Activated CD8-positive, alpha-beta memory T cell treated with anti-CD3 and anti-CD28 coated beads for 36 hours (primary cell): ENCODE results near the gene MMP25. TPM values are rescaled to one million over a fixed set of nuclear protein-coding genes. Genes with fewer than 3 reads are reported as not detected.

Experiments
- CTCF ChIA-PET: fragments of 350-600 bp; sonication (Branson Sonifier 250); formaldehyde crosslinking; loops from one replicate; lab custom pipeline; 2021; ENCODE audit warnings: antibody characterized with exemption; lab: Charles Lee
- POLR2A ChIA-PET: fragments of 350-600 bp; sonication (Branson Sonifier 250); formaldehyde crosslinking; loops from one replicate; lab custom pipeline; 2021; ENCODE audit warnings: antibody characterized with exemption; lab: Charles Lee
- total RNA-seq, 2 experiments: library from RNA; stranded (reverse); gene quantifications; one replicate each; pipeline ENCODE4 v1.2.3, GENCODE V29; 2021

The MMP25 gene, protein sequence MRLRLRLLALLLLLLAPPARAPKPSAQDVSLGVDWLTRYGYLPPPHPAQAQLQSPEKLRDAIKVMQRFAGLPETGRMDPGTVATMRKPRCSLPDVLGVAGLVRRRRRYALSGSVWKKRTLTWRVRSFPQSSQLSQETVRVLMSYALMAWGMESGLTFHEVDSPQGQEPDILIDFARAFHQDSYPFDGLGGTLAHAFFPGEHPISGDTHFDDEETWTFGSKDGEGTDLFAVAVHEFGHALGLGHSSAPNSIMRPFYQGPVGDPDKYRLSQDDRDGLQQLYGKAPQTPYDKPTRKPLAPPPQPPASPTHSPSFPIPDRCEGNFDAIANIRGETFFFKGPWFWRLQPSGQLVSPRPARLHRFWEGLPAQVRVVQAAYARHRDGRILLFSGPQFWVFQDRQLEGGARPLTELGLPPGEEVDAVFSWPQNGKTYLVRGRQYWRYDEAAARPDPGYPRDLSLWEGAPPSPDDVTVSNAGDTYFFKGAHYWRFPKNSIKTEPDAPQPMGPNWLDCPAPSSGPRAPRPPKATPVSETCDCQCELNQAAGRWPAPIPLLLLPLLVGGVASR
- total RNA-seq: 1 to 10 TPM; 1.3 to 2.2 TPM

DNA sequence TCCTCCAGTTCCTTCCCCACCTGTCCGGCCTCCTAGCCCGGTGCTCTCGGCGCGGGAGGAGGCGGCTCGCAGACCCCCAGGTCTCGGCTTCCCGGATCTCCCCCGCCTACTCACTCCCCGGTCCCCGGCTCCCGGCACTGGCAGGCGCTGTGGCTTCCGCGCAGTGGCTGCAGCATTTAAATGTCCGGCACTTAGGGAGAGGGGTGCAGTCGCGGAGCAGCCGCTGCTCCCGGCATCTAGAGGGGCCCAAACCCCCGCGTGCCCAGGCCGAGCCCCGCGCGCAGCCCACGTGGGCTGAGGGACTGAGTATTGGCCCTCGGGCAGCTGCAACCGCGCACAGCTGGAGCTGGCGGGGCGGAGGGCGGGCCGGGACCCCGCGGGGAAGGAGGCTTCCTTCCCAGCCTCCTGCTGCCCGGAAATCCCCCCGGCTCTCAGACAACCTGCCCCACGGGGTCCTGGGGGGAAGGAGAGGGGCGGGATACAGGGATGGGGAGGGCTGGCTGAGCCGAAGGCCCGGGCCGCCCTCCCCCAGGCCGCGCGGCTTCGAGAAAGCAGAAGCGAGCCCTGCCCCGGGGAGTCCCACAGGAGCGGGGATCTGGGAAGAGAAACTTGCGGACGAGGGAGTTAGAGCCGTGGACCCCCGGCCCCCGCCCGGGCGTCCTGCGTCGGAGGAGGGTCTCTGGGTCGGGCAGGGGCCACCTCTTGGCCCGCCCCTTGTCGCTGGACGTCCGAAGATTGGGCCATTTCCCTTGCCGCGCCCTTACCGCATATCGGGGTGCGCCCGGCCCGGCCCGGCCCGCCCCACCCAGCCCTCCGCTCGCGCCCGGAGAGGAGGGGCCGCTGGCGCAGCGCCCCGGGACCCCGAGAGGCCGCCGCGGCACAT, at the start of gene MMP25:
Gene MMP25, plus strand, starts transcription at position 804 of the 883 bp plus-strand sequence. CDS start 357 bp downstream, outside the sequence.
- CTCF ChIA-PET: interaction anchor here (0.7 to 6.9 kb wide), 3 partner anchors 14 to 84 kb away, joined by 3 to 30 read pairs (median 8); no protein-coding TSS in a partner anchor
- POLR2A ChIA-PET: interaction anchor here (1.2 kb wide), 1 partner anchor 13 kb away, joined by 4 read pairs; no protein-coding TSS in a partner anchor

DNA sequence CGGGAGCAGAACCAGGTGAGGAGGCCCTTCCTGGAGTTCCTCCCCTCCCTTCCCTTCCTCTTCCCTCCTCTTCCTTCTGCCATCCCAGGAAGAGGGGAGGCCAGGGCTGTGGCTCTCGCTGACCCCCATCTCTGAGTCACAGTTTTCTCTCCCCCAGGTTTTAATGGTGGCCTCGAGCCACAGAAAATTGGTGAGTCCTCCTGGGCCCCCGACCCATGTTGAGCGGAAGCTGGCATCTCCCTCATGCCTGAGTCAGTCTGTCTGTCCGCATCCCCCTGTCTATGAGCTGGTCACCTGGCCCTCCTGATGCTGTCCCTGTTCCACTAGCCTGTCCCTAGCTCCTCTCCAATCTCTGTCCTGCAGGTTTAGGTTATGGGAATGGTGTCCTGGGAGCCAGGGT, 46.4 kb upstream of the MMP25 start:
- ChIA-PET POLR2A (no interaction called here), CTCF (interaction anchor here (2.1 kb wide), 1 partner anchor 29 kb away, joined by 12 read pairs; no protein-coding TSS in a partner anchor)

DNA sequence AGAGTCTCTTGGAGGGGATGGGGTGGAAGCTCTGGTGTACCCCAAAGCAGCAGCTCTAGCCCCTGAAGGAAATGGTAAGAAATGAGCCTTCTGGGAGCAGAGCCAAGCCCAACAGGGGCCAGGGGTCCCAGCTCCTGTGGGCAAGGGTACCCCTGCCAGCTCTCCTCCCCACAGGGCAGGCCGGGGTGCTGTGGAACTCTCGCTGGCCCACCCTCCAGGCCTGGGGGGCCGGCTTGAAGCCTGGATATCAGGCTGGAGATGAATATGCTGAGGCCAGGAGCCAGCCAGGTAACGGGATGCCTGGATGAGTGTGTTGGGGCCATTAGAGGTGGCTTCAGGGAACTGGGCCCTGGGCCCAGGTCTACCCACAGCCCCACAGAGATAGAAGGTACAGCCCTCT, 45.8 kb upstream of the MMP25 start:
- ChIA-PET CTCF (interaction anchor here (1.6 to 2.1 kb wide), 2 partner anchors 28 to 31 kb away, joined by 6 to 12 read pairs; no protein-coding TSS in a partner anchor), POLR2A (no interaction called here)

DNA sequence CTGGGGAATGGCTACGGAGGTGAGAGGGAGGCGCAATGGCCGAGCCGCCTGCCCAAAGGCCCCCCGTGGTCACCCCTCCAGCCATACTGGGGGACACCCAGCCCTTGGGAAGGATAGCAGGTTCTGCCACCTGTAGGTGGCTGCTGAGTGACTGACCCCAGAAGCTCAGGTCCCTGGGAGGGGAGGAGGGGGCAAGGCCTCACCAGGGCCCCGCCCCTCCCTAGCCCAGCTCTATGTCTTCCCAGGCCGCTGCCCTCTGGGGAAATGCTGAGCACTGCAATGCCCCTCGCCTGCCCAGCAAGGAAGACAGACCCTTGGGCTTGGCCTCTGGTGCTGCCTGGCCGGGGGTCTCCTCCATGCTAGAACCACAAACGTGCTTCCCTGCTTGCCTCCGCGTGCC, 45.0 kb upstream of the MMP25 start:
- ChIA-PET POLR2A (no interaction called here), CTCF (interaction anchor here (1.6 to 2.1 kb wide), 2 partner anchors 27 to 30 kb away, joined by 6 to 12 read pairs; no protein-coding TSS in a partner anchor)

DNA sequence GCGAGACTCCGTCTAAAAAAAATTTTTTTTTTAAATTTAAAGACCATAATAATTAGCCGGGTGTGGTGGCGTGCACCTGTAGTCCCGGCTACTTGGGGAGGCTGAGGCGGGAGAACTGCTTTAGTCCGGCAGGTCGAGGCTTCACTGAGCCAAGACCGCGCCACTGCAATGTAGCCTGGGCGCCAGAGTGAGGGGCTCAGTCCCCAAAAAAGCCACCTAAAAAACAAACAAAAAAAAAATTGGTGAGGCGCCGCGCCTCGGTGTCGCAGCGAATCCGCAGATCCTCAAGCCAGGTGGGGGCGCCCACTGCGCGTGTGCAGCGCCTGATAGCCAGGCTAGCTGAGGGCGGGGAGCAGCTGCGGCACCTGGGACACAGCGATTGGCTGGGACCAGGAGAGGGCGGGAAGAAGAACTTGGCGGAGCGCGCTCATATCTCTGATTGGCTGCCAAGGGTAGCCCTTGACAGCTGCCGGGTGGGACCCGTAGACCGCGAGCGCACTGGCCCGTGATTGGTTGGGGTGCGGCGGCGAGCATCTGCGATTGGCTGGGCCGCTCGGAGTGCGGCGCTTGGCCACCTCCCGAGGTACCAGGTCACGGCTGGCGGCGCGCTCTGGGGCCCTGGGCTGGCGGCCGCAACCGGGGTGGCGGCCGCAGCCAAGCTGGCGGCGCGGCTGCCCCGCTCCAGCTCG, 42.6 kb upstream of the MMP25 start:
- POLR2A ChIA-PET: interaction anchor here (1.0 kb wide), 1 partner anchor 18 kb away, joined by 3 read pairs; no protein-coding TSS in a partner anchor

DNA sequence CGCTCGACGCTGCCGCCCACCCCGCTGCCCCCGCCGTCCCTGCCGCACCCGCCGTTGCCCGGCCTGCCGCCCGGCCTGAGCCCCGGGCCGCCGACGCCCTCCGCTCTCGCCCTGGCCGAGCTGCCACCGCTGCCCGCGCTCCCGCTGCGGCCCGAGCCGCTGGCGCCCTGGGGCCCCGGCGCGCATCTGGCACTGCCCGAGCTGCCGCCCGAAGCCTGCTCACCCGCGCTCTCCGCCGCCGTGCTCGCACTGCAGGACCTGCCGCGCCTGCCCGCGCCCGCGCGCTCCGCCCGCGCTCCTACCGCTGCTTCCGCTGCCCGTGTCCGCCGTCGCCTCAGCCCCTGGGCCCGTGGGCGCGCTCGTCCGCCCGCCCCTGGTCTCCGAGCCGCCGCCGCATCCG, 42.0 kb upstream of the MMP25 start:
- POLR2A ChIA-PET: interaction anchor here (1.0 to 1.2 kb wide), 2 partner anchors 18 to 145 kb away, joined by 3 to 4 read pairs; no protein-coding TSS in a partner anchor
- CTCF ChIA-PET: interaction anchor here (0.8 to 7.2 kb wide), 10 partner anchors 10 to 122 kb away, joined by 3 to 73 read pairs (median 3); partner anchors contain the start of genes HCFC1R1, PKMYT1, THOC6 and TNFRSF12A

More for the DNA sequence above, 42.6 kb upstream of the MMP25 start:
- CTCF ChIA-PET: interaction anchor here (0.8 to 7.2 kb wide), 10 partner anchors 9 to 123 kb away, joined by 3 to 73 read pairs (median 3); partner anchors contain the start of genes HCFC1R1, PKMYT1, THOC6 and TNFRSF12A

DNA sequence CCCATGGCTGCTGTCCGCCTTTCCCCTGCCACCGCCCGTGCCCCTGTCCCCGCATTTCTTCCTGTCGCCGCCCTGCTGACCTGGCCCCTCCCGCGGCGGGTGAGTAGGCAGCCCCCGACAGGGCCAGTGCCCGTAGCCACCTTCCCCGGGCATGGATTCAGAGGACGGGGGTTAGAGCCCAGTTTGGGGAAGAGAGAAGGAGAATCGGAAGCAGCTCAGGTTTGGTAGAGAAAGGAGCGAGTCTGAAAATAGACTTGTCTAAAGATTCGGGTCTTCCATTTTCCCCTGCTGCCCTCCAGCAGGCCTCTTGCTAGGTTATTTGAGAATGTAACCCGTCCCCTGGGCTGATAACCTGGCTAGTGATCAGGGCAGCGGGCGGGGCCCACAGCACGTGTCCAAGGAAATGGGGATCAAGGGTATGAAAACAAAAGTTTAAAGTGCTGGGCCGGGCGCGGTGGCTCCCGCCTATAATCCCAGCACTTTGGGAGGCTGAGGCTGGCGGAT, 41.5 kb upstream of the MMP25 start:
- ChIA-PET CTCF (interaction anchor here (0.6 to 7.2 kb wide), 4 partner anchors 18 to 234 kb away, joined by 4 to 73 read pairs (median 11); partner anchors contain the start of genes HCFC1R1 and THOC6), POLR2A (interaction anchor here (1.2 kb wide), 1 partner anchor 144 kb away, joined by 4 read pairs; no protein-coding TSS in a partner anchor)

DNA sequence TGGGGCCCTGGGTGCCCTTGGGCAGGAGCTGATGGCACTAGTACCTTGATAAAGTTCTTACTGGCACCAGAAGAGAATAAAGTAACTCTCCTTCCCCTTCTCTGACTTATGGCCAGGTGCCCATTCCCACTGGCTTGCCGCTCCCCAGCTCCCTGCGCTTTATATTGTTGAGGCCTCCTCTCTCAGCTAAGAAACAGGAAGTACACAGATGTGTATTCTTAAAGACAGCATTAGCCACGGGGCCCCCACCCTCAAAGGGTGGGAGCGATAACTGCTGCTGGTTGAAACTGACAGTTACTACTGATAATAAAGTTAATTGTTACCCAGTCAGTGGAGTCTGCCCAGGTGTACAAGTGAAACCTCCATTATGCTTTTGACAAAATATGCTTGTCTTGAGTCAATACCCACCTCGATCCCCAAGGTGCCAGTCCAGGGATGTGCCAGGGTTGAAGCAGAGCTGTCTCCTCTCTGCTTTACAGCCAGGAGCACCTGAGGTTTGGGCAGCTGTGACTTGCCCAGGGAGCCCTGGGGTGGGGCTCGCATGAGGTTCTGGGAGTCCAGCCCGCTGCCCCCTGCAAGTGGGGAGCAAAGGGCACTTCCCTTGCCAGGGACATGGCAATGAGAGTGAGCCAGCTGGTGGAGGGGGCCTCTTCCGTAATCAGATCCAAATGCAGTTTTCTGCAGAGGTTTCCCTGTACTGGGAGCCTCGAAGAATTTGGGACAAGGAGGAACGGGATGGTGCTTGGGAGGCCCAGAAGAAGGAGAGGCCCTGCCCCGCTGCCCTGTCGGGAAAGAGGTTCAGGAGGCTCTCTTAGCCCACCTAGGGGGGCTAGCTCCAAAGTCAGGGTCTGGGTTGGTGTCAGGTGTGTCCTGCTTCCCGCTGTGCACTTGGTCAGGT, 39.1 kb upstream of the MMP25 start:
- POLR2A ChIA-PET: interaction anchor here (0.5 to 0.6 kb wide), 2 partner anchors 32 to 120 kb away, joined by 3 to 5 read pairs; no protein-coding TSS in a partner anchor
- CTCF ChIA-PET: interaction anchor here (0.9 to 7.2 kb wide), 4 partner anchors 13 to 22 kb away, joined by 3 to 73 read pairs (median 10); partner anchors contain the start of gene TNFRSF12A

DNA sequence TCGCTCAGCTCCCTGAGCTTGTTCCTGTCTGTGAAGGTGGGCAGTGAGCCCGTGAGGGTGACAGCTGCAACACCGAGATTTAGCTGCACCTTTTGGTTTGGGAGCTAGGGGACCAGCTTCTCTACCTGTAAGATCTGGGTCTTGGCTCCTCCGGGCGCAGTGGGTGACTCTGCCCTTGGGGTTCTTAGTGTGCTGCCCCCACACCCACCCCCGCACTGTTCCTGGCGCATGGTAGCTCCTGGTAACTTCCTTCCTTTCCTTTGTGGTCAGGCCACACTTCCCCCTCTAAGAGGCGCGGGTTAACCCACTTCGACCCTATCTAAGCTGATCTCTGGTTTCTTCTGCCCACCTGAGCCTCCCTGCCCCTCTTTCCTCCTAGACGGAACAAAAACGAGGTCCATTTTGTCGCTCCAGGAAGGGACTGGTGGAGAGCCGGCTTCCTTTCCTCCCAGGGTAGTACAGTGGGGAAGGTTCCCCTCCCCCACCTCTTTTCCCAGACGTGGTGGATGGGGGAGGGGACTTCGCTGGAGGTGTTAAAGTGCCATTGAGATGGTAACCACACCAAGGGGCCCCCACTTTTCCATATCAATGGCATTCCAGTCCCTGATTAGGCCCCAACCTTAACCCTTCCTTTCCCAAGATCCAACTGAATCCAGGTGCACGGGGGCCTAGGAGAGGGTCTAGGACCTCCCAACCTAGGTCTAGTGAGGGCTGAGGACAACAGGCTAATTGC, 38.2 kb upstream of the MMP25 start:
- CTCF ChIA-PET: interaction anchor here (0.9 to 7.2 kb wide), 4 partner anchors 13 to 21 kb away, joined by 3 to 73 read pairs (median 10); partner anchors contain the start of gene TNFRSF12A
- POLR2A ChIA-PET: interaction anchor here (0.6 kb wide), 1 partner anchor 31 kb away, joined by 3 read pairs; no protein-coding TSS in a partner anchor

DNA sequence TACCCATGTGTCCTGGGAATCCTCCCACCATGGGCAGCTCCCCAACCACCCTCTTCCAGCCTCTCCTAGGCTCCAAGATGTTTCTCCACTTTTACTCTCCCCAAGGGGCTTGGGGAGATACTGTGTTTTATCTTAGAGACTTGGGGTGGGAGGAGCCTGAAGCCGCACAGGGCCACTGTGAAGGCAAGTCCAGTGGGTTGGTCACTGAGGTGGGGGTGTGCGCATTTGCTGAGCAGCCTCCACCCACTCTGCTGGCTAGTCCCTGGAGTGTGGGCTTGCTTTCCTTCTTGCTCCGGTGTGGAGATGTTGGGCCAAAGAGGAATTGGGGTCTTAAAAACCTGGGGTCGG, 37.7 kb upstream of the MMP25 start:
- ChIA-PET CTCF (interaction anchor here (2.1 to 7.2 kb wide), 2 partner anchors 12 to 21 kb away, joined by 16 to 73 read pairs; partner anchors contain the start of gene TNFRSF12A), POLR2A (no interaction called here)

DNA sequence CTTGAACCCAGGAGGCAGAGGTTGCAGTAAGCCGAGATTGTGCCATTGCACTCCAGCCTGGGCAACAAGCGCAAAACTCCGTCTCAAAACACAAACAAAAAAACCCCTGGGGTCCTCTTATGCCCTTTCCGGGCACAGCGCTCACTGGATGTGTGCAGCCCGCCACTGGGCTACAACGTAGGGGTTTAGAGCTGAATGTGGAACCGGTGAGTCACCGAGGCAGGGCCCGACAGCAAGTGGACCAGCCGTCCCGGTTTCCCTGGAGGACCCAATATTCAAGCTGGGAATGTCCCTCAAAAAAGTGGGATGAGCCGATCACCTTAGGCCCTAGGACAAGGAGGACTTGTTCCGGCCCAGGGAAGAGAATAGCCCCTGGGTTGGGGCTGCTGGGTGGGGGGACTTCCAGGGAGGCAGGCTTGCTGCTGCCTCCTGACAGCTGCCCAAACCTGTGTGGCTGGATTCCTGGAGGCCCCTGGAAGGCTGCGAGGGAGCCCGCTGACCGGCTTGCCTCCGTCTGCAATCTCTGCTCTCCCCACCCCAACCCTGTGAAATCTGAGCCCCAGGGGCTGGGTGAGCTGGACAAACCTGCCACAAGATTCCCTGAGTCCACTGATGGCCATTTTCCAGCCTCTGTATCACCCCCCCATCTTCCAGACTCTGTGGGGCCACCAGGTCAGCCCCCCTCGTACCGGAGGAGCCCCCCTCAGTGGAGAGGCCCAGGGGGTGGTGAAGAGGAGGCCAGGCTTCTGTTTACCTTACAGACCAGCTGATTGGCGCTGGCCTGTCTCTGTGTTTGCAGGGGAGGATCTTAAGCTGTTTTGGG, 36.6 kb upstream of the MMP25 start:
- POLR2A ChIA-PET: interaction anchor here (0.8 kb wide), 1 partner anchor 14 kb away, joined by 3 read pairs; no protein-coding TSS in a partner anchor
- CTCF ChIA-PET: interaction anchor here (0.7 to 7.2 kb wide), 2 partner anchors 20 to 60 kb away, joined by 3 to 73 read pairs; no protein-coding TSS in a partner anchor

DNA sequence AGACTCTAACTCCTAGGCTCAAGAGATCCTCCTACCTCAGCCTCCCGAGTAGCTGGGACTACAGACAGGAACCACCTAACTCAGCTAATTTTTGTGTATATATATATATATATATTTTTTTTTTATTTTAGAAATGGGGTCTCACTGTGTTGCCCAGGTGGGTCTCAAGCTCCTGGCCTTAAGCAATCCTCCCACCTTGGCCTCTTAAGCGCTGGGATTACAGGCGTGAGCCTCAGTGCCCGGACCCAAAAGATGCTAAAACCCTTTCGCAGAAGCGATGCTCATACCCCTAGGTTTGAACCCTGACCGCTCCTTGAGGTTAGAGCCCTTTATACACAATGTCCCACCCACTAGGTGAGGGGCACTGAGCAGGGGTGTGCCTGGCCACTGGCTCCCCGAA, 35.9 kb upstream of the MMP25 start:
- ChIA-PET POLR2A (no interaction called here), CTCF (interaction anchor here (2.2 to 7.2 kb wide), 2 partner anchors 11 to 19 kb away, joined by 6 to 73 read pairs; partner anchors contain the start of gene TNFRSF12A)

DNA sequence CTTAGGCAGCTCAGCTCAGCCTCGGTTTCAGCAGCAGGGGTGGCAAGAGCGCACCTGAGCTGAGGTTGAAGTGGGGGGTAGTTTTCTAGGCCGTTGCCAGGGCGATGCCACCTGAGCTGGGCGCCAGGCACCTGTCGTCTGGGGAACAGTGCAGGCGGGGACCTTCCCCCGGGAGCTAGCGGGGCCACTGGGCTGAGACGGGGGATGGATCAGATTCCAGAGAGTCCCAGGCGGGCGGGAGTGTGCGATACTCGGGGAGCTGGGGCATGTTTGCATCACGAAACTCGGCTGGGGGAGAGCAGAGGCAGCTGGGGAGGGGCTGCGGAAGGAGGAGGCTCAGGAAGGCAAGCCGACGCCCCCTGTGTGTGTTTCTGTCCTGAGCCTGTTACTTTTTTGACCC, 34.1 kb upstream of the MMP25 start:
- CTCF ChIA-PET: interaction anchor here (2.2 kb wide), 1 partner anchor 9 kb away, joined by 6 read pairs; the partner anchor contains the start of gene TNFRSF12A
- POLR2A ChIA-PET: no interaction called here

DNA sequence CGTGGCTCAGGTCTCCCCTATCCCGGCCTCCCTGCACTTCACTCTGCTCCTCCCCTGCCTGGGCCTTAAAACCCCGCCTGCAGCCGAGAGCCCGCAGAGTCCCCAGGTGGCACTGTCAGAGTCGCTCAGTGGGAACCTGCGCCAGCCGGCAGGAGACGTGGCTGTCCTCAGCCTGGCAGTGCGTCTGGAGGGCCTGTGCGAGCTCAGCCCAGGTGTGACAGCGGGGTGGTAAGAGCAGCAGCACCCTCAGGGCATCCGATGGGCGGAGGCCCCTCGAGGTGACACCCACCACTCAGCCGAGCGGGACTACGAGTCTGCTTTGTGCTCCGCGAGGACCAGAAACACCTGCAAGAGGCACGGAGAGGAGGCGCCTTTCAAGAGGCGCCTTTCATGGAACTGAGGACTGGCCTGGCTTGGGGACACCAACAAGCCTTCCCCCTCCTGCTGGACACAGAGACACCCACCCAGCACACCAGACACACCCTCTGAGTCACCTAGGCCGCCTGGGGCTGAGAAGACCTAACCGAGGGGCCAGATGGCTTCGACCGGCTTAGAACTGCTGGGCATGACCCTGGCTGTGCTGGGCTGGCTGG, 33.4 kb upstream of the MMP25 start, which contains the start of gene CLDN9:
Gene CLDN9, plus strand, starts transcription at position 96 of the 593 bp plus-strand sequence. Its CDS starts 440 bp downstream, at position 536.
- CTCF ChIA-PET: no interaction called here
- POLR2A ChIA-PET: no interaction called here
